GM12878 (cell line): Measurements from ENCODE around the gene DYNC1H1. TPM values are rescaled to one million over a fixed set of nuclear protein-coding genes. Genes with fewer than 3 reads are reported as not detected.

Experiments
- ATAC-seq: fragments of 200-7000 bp; cut with Tn5 transposase; 3 replicates; pipeline ENCODE4 v1.9.1; 2020; ENCODE audit warnings: mild to moderate bottlenecking, moderate library complexity
- BruUV-seq: library from RNA; stranded (reverse); fragments of 400-500 nt; replicated peaks from 2 replicates; lab custom pipeline; 2021; lab: Mats Ljungman, UMichigan
- CTCF ChIA-PET: fragments of 300-600 bp; sonication (Branson Sonifier 250); formaldehyde crosslinking; extraction: SDS; loops from one replicate; lab custom pipeline; 2021; ENCODE audit warnings: inconsistent platforms; lab: Yijun Ruan, JAX
- POLR2A ChIA-PET: fragments of 350-600 bp; formaldehyde crosslinking; extraction: SDS; loops from one replicate; lab custom pipeline; 2021; ENCODE audit warnings: inconsistent platforms; lab: Charles Lee
- RAD21 ChIA-PET: fragments of 300-600 bp; sonication (Branson Sonifier 250); formaldehyde crosslinking; loops from one replicate; lab custom pipeline; 2023; ENCODE audit warnings: antibody characterized with exemption; ENCODE audit not compliant: unreplicated experiment; lab: Charles Lee
- SMC1A ChIA-PET: fragments of 300-600 bp; sonication (Branson Sonifier 250); formaldehyde crosslinking; loops from one replicate; lab custom pipeline; 2023; ENCODE audit not compliant: unreplicated experiment, uncharacterized antibody; lab: Charles Lee
- DNase-seq: peaks from one replicate; pipeline ENCODE4 v3.0.0-alpha.2; 2011; ENCODE audit warnings: low read depth, low spot score
- FAIRE-seq: peaks from 3 replicates; lab custom pipeline; 2011; peaks lifted over from hg19 to GRCh38; lab: Jason Lieb, UNC
- H2AFZ ChIP-seq: 2 replicates; pipeline ENCODE4 v1.6.0; 2011; ENCODE audit warnings: low read depth, low read length, control low read depth; ENCODE audit not compliant: control insufficient read depth
- H3K27ac ChIP-seq: 2 replicates; pipeline ENCODE4 v1.5.1; 2011; ENCODE audit warnings: control low read depth; ENCODE audit not compliant: control insufficient read depth, insufficient read depth
- H3K27me3 ChIP-seq, 2 experiments: replicated peaks in 1 of 2; 2 replicates each; pipeline versions ENCODE4 v1.6.0 to v1.6.1; 2011; ENCODE audit warnings: low read length in 1 of 2; ENCODE audit not compliant: control insufficient read depth in 2 of 2, insufficient read depth in 2 of 2
- H3K36me3 ChIP-seq, 2 experiments: 2 replicates each; pipeline ENCODE4 v1.5.1; 2011; ENCODE audit warnings: low read length in 1 of 2; ENCODE audit not compliant: control insufficient read depth in 2 of 2, insufficient read depth in 2 of 2
- H3K4me1 ChIP-seq: 2 replicates; pipeline ENCODE4 v1.6.1; 2011; ENCODE audit warnings: mild to moderate bottlenecking, low read length, moderate library complexity, mixed read lengths; ENCODE audit not compliant: control insufficient read depth, insufficient read depth
- H3K4me2 ChIP-seq: 2 replicates; pipeline ENCODE4 v1.6.0; 2011; ENCODE audit warnings: control low read depth; ENCODE audit not compliant: control insufficient read depth, insufficient read depth
- H3K4me3 ChIP-seq: fragments of 200-600 bp; sonication (generic); 2 replicates; pipeline ENCODE4 v1.5.1; 2016
- H3K79me2 ChIP-seq: 2 replicates; pipeline ENCODE4 v1.6.0; 2011; ENCODE audit warnings: low read length; ENCODE audit not compliant: control insufficient read depth, insufficient read depth
- H3K9ac ChIP-seq: 2 replicates; pipeline ENCODE4 v1.8.0; 2011; ENCODE audit warnings: low read length, control low read depth, mixed read lengths; ENCODE audit not compliant: control insufficient read depth, insufficient read depth
- H3K9me3 ChIP-seq: replicated peaks from 3 replicates; pipeline ENCODE4 v1.5.1; 2011; ENCODE audit warnings: mild to moderate bottlenecking, low read length; ENCODE audit not compliant: control insufficient read depth, insufficient read depth
- H4K20me1 ChIP-seq: 2 replicates; pipeline ENCODE4 v1.6.0; 2011; ENCODE audit not compliant: control insufficient read depth, insufficient read depth
- HDGF ChIP-seq: fragments of 450-650 bp; IDR thresholded peaks from 2 replicates; pipeline ENCODE4 v1.6.1; 2016; ENCODE audit warnings: antibody characterized with exemption
- IRF4 ChIP-seq: IDR thresholded peaks from 2 replicates; pipeline ENCODE4 v1.6.1; 2011; ENCODE audit warnings: low read depth, low read length
- PAX5 ChIP-seq: IDR thresholded peaks from 2 replicates; pipeline ENCODE4 v1.6.1; 2011; ENCODE audit warnings: low read depth, low read length, borderline replicate concordance
- PAX8 ChIP-seq: fragments of 450-650 bp; IDR thresholded peaks from 2 replicates; pipeline ENCODE4 v1.6.1; 2017; ENCODE audit warnings: mild to moderate bottlenecking, moderate library complexity
- RELB ChIP-seq: fragments of 450-650 bp; IDR thresholded peaks from 2 replicates; pipeline ENCODE4 v1.6.1; 2017; ENCODE audit warnings: low read depth, mild to moderate bottlenecking, moderate library complexity
- RUNX3 ChIP-seq: IDR thresholded peaks from 2 replicates; pipeline ENCODE4 v1.6.1; 2012; ENCODE audit warnings: low read length, inconsistent platforms
- SKIL ChIP-seq: fragments of 450-650 bp; IDR thresholded peaks from 2 replicates; pipeline ENCODE4 v1.6.1; 2017; ENCODE audit warnings: mild to moderate bottlenecking, low read depth, inconsistent platforms; ENCODE audit not compliant: poor library complexity, severe bottlenecking
- SMAD5 ChIP-seq: IDR thresholded peaks from 2 replicates; pipeline ENCODE4 v1.6.1; 2016; ENCODE audit warnings: antibody characterized with exemption, low read depth
- STAT1 ChIP-seq: fragments of 450-650 bp; conservative IDR thresholded peaks from 2 replicates; pipeline ENCODE4 v1.6.1; 2014; ENCODE audit warnings: antibody characterized with exemption, mild to moderate bottlenecking
- WGBS: methylation state at CpG from one replicate; pipeline ENCODE4 v1.1.6; 2016; ENCODE audit warnings: low lambda C conversion rate; ENCODE audit not compliant: insufficient replicate concordance, insufficient coverage; ENCODE audit errors: missing lambda C conversion rate; 5-methylcytosine and 5-hydroxymethylcytosine counted together
- in situ Hi-C: fragments of 300-500 bp; cut with MboI; formaldehyde crosslinking; loops from 9 replicates; pipeline ENCODE4 v1.14.3; 2018; ENCODE audit warnings: mixed read lengths
- intact Hi-C: fragments of 100-400 bp; cut with micrococcal nuclease; formaldehyde crosslinking; loops from one replicate; pipeline ENCODE4 v1.14.2; 2022; ENCODE audit not compliant: unreplicated experiment
- polyA plus RNA-seq, 11 experiments: library from polyadenylated mRNA; depleted of rRNA in 4 of 11; unstranded in 6 of 11; stranded (reverse) in 5 of 11; fragments of >200 nt; fragmentation: Nextera tagmentation in 4 of 11; fragmentation: Illumina TruSeq in 1 of 11; extraction: Ambion mirVana in 4 of 11; extraction: Trizol in 1 of 11; gene quantifications; 1 replicate in 1 of 11; 2 replicates in 10 of 11; pipeline versions ENCODE4 v1.2.1 to v1.2.3, GENCODE V29; 2011 to 2016; ENCODE audit warnings: inconsistent platforms in 2 of 11, missing spikeins in 2 of 11, low read depth in 1 of 11
- total RNA-seq, 4 experiments: library from RNA; depleted of rRNA in 3 of 4; stranded (reverse); fragments of >200 nt in 3 of 4; fragmentation: Illumina TruSeq in 1 of 4; extraction: Trizol in 1 of 4; gene quantifications; 2 replicates each; pipeline versions ENCODE4 v1.2.1 to v1.2.3, GENCODE V29; 2013 to 2021
- TF ChIP-seq, protein P1 (sequence below): fragments of 450-650 bp; formaldehyde crosslinking; IDR thresholded peaks from 2 replicates; pipeline ENCODE4 v1.5.0; 2022; ENCODE audit warnings: mild to moderate bottlenecking, missing genetic modification characterization

Gene DYNC1H1
- total and polyA plus RNA-seq, 10 of the 15 experiments (the other 5 are each of a cell fraction or from before 2014, with no cell fraction given), result 38.4 to 291 (median 111) TPM

DNA sequence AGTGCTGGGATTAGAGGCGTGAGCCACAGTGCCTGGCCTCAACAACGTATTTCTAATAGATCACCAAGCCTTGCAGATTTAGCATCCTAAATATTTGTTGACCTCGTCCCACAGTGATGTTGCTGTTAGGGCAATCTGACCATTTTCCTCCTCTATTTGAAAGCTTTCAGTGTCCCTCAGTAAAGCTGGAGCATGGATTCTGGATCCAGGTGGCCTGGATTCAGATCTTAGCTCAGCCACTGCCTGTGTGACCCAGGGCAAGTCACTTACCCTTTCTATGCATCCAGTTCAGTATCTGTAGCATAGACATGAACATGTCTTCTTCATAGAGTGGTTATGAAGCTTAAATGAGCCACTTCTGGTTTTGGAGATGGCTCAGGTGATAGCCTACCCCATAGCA, 126.3 kb downstream of the DYNC1H1 start (continued):
- TF ChIP-seq, protein P1, sequence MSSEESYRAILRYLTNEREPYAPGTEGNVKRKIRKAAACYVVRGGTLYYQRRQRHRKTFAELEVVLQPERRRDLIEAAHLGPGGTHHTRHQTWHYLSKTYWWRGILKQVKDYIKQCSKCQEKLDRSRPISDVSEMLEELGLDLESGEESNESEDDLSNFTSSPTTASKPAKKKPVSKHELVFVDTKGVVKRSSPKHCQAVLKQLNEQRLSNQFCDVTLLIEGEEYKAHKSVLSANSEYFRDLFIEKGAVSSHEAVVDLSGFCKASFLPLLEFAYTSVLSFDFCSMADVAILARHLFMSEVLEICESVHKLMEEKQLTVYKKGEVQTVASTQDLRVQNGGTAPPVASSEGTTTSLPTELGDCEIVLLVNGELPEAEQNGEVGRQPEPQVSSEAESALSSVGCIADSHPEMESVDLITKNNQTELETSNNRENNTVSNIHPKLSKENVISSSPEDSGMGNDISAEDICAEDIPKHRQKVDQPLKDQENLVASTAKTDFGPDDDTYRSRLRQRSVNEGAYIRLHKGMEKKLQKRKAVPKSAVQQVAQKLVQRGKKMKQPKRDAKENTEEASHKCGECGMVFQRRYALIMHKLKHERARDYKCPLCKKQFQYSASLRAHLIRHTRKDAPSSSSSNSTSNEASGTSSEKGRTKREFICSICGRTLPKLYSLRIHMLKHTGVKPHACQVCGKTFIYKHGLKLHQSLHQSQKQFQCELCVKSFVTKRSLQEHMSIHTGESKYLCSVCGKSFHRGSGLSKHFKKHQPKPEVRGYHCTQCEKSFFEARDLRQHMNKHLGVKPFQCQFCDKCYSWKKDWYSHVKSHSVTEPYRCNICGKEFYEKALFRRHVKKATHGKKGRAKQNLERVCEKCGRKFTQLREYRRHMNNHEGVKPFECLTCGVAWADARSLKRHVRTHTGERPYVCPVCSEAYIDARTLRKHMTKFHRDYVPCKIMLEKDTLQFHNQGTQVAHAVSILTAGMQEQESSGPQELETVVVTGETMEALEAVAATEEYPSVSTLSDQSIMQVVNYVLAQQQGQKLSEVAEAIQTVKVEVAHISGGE (CRISPR knock-in tag), result no peak
- no peak for TF ChIP-seq IRF4
- TF ChIP-seq RUNX3, result no peak
- no peak for TF ChIP-seq RELB
- no peak for TF ChIP-seq STAT1
- TF ChIP-seq SMAD5, result no peak

GRCh38 chr14:102092806-102093205, 128.4 kb downstream of the DYNC1H1 start:
- H3K9me3 ChIP-seq, result no peaks in the 10 kb centered on the region
- H4K20me1 ChIP-seq, result no peaks in the 10 kb centered on the region
- H2AFZ ChIP-seq, result no peak overlapping the region
- SMC1A ChIA-PET, result no interaction called here
- H3K79me2 ChIP-seq, result peaks cover 7% of the 10 kb centered on the region
- no peak for FAIRE-seq
- 83% methylated on average over 10 of the region's 10 CpGs for WGBS
- no TSS peak for BruUV-seq
- H3K36me3 ChIP-seq, result no peaks in the 10 kb centered on the region
- in situ Hi-C loops (no loop called here), intact Hi-C loops (no loop called here)
- CTCF ChIA-PET, result interaction anchor here (0.6 to 1.0 kb wide), 2 partner anchors 249 to 322 kb away, joined by 3 read pairs; no protein-coding TSS in a partner anchor
- RAD21 ChIA-PET, result interaction anchor here (0.7 kb wide), 1 partner anchor 385 kb away, joined by 3 read pairs; no protein-coding TSS in a partner anchor
- no peaks in the 10 kb centered on the region for H3K27me3 ChIP-seq
- H3K4me2 ChIP-seq, result no peak overlapping the region
- no peak for DNase-seq
- ATAC-seq, result no peak
- no peak overlapping the region for H3K4me3 ChIP-seq
- H3K9ac ChIP-seq, result no peak overlapping the region
- POLR2A ChIA-PET, result no interaction called here
- peaks cover 9% of the 10 kb centered on the region for H3K4me1 ChIP-seq
- H3K27ac ChIP-seq, result no peak overlapping the region
- no peak for TF ChIP-seq SKIL
- no peak for TF ChIP-seq RUNX3
- TF ChIP-seq, protein P1 (CRISPR knock-in tag), result no peak
- TF ChIP-seq PAX8, result no peak
- TF ChIP-seq HDGF, result no peak
- TF ChIP-seq PAX5, result no peak
